Activated CD8-positive, alpha-beta T cell treated with anti-CD3 and anti-CD28 coated beads for 36 hours (primary cell): ENCODE results near the gene ADAD1. TPM values are rescaled to one million over a fixed set of nuclear protein-coding genes. Genes with fewer than 3 reads are reported as not detected.

Source experiments
- ATAC-seq: fragments of 200-7000 bp; cut with Tn5 transposase; one replicate; pipeline ENCODE4 v1.10.0; 2021; ENCODE audit warnings: mild to moderate bottlenecking, moderate library complexity
- CTCF ChIA-PET: fragments of 350-600 bp; sonication (Branson Sonifier 250); formaldehyde crosslinking; loops from one replicate; lab custom pipeline; 2021; ENCODE audit warnings: antibody characterized with exemption; lab: Charles Lee
- POLR2A ChIA-PET: fragments of 350-600 bp; sonication (Branson Sonifier 250); formaldehyde crosslinking; loops from one replicate; lab custom pipeline; 2021; ENCODE audit warnings: antibody characterized with exemption; lab: Charles Lee
- DNase-seq: peaks from one replicate; pipeline ENCODE4 v3.0.0-alpha.2; 2020
- H3K27ac Mint-ChIP-seq: one replicate; pipeline ENCODE4 v1.8.0; 2021; ENCODE audit warnings: mild to moderate bottlenecking, mixed read lengths
- H3K27me3 Mint-ChIP-seq: one replicate; pipeline ENCODE4 v1.8.0; 2021; ENCODE audit warnings: mixed read lengths
- H3K36me3 Mint-ChIP-seq: one replicate; pipeline ENCODE4 v1.8.0; 2021; ENCODE audit warnings: low read depth, mixed read lengths
- H3K4me1 Mint-ChIP-seq: one replicate; pipeline ENCODE4 v1.8.0; 2021; ENCODE audit warnings: low read depth, mixed read lengths
- H3K4me3 Mint-ChIP-seq: one replicate; pipeline ENCODE4 v1.8.0; 2021; ENCODE audit warnings: mild to moderate bottlenecking, moderate library complexity, mixed read lengths
- H3K9me3 Mint-ChIP-seq: one replicate; pipeline ENCODE4 v1.8.0; 2021; ENCODE audit warnings: mixed read lengths
- intact Hi-C: fragments of 100-400 bp; cut with micrococcal nuclease; formaldehyde crosslinking; loops from one replicate; pipeline ENCODE4 v1.10.0; 2022
- total RNA-seq, 2 experiments: library from RNA; stranded (reverse); gene quantifications; one replicate each; pipeline ENCODE4 v1.2.3, GENCODE V29; 2021
- TF ChIP-seq, protein P1 (sequence below): fragments of 200-600 bp; IDR thresholded peaks from one replicate; pipeline ENCODE4 v1.8.0; 2022; ENCODE audit warnings: antibody characterized with exemption, mild to moderate bottlenecking

Gene ADAD1
- total RNA-seq, 2 experiments from 2014 or later, result not detected

GRCh38 chr4:122469457-122469856, 90.6 kb downstream of the ADAD1 start:
- DNase-seq (no peak), ATAC-seq (no peak)
- ChIA-PET CTCF (no interaction called here), POLR2A (interaction anchor here (0.7 kb wide), 1 partner anchor 73 kb away, joined by 3 read pairs; no protein-coding TSS in a partner anchor)
- Mint-ChIP-seq H3K9me3 (peaks cover 9% of the 10 kb centered on the region), H3K4me3 (no peak overlapping the region), H3K4me1 (peaks cover 8% of the 10 kb centered on the region), H3K27ac (no peak overlapping the region), H3K36me3 (no peaks in the 10 kb centered on the region), H3K27me3 (peaks cover 13% of the 10 kb centered on the region)
- TF ChIP-seq, protein P1, sequence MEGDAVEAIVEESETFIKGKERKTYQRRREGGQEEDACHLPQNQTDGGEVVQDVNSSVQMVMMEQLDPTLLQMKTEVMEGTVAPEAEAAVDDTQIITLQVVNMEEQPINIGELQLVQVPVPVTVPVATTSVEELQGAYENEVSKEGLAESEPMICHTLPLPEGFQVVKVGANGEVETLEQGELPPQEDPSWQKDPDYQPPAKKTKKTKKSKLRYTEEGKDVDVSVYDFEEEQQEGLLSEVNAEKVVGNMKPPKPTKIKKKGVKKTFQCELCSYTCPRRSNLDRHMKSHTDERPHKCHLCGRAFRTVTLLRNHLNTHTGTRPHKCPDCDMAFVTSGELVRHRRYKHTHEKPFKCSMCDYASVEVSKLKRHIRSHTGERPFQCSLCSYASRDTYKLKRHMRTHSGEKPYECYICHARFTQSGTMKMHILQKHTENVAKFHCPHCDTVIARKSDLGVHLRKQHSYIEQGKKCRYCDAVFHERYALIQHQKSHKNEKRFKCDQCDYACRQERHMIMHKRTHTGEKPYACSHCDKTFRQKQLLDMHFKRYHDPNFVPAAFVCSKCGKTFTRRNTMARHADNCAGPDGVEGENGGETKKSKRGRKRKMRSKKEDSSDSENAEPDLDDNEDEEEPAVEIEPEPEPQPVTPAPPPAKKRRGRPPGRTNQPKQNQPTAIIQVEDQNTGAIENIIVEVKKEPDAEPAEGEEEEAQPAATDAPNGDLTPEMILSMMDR, result no peak
- intact Hi-C loops, result no loop called here

DNA sequence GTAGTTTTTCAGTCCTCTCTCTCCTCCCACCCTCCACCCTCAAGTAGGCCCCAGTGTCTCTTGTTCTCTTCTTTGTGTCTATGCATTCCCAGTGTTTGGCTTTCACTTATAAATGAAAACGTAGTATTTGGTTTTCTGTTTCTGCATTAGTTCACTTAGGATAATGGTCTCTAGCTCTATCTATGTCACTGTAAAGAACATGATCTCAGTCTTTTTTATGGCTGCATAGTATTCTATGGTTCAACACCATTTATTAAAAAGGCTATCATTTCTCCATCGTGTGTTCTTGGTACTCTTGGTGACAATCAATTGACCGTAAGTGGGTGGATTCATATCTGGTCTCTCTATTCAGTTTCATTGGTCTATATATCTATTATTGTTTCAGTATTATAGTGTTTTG, 96.4 kb downstream of the ADAD1 start:
- H3K36me3 Mint-ChIP-seq, result no peaks in the 10 kb centered on the region
- intact Hi-C loops, result no loop called here
- H3K4me3 Mint-ChIP-seq, result no peak overlapping the region
- POLR2A ChIA-PET, result no interaction called here
- H3K4me1 Mint-ChIP-seq, result peaks cover 18% of the 10 kb centered on the region
- H3K27ac Mint-ChIP-seq, result no peak overlapping the region
- no peak for DNase-seq
- TF ChIP-seq, protein P1, result no peak
- CTCF ChIA-PET, result no interaction called here
- H3K27me3 Mint-ChIP-seq, result peaks cover 7% of the 10 kb centered on the region
- peaks cover 8% of the 10 kb centered on the region for H3K9me3 Mint-ChIP-seq
- ATAC-seq, result no peak

DNA sequence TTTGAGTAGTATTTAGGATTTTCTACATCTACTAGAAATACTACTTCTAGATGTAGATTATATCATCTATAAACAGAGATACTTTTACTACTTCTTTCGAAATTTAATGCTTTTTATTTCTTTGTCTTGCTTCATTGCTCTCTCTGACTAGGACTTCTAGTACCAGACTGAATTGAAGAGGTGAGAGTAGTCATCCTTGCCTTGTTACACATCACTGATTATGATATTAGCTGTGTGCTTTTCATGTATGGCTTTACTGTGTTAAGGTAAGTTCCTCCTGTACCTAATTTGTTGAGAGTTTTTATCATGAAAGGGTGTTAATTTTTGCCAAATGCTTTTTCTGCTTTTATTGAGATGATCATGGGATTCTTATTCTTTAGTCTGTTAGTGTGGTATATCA, 97.3 kb downstream of the ADAD1 start:
- DNase-seq (no peak), ATAC-seq (no peak)
- POLR2A ChIA-PET, result no interaction called here
- H3K27me3 Mint-ChIP-seq, result peaks cover 7% of the 10 kb centered on the region
- TF ChIP-seq, protein P1, result no peak
- H3K27ac Mint-ChIP-seq, result no peak overlapping the region
- CTCF ChIA-PET, result no interaction called here
- H3K4me1 Mint-ChIP-seq, result peaks cover 16% of the 10 kb centered on the region
- intact Hi-C loops, result no loop called here
- H3K9me3 Mint-ChIP-seq, result peaks cover 8% of the 10 kb centered on the region
- no peaks in the 10 kb centered on the region for H3K36me3 Mint-ChIP-seq
- H3K4me3 Mint-ChIP-seq, result no peak overlapping the region

- Mint-ChIP-seq H3K4me3 (no peak overlapping the region), H3K27me3 (peaks cover 7% of the 10 kb centered on the region), H3K9me3 (peaks cover 8% of the 10 kb centered on the region), H3K27ac (no peak overlapping the region), H3K36me3 (no peaks in the 10 kb centered on the region), H3K4me1 (peaks cover 16% of the 10 kb centered on the region)
- intact Hi-C loops, result no loop called here
- DNase-seq (no peak), ATAC-seq (no peak)
- ChIA-PET POLR2A (interaction anchor here (0.6 kb wide), 1 partner anchor 375 kb away, joined by 3 read pairs; no protein-coding TSS in a partner anchor), CTCF (no interaction called here)
- TF ChIP-seq, protein P1, result no peak
Measured at GRCh38 chr4:122476745-122477144, 97.9 kb downstream of the ADAD1 start.

Other genes with a start within 250 kb of the ADAD1 start
- gene BLTP1, start 226.7 kb upstream of the ADAD1 start, total RNA-seq, result 10 to 100 TPM; 17.9 to 19.0 TPM
- gene IL2, start 77.7 kb downstream of the ADAD1 start, total RNA-seq, result 1 to 10 TPM; 5.4 to 8.9 TPM
- under 1 TPM; 0.09 to 0.52 TPM for gene IL21, start 242.1 kb downstream of the ADAD1 start, total RNA-seq